ENCODE measurements around the gene FMN1.

The FMN1 gene

DNA sequence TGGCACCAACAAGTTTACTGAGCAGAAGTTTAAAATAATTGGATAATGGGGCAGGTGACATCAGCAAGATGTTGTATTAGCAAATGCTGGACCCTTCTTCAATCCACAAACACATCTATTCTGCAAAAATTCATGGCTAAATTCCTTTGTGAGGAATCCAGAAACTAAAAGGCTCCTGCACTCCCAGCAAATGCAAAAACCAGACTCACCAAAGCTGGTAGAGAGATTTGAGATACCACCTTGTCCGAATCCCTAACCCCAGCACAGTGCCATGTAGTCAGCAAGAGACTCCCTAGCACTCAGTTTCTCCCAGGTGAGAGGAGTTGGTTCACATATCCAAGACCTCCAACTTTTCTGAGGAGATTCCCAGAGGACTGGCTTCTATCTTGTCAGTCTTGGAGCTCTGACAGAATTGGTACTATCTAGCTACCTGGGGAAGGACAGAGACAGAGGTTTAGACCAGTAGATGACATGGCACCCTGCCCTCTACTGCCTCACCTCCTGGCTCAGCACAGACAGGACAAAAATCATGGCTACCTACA, 454.9 kb downstream of the FMN1 start:
- H3K27ac ChIP-seq: no peak overlapping the region
- TF ChIP-seq, protein P1, sequence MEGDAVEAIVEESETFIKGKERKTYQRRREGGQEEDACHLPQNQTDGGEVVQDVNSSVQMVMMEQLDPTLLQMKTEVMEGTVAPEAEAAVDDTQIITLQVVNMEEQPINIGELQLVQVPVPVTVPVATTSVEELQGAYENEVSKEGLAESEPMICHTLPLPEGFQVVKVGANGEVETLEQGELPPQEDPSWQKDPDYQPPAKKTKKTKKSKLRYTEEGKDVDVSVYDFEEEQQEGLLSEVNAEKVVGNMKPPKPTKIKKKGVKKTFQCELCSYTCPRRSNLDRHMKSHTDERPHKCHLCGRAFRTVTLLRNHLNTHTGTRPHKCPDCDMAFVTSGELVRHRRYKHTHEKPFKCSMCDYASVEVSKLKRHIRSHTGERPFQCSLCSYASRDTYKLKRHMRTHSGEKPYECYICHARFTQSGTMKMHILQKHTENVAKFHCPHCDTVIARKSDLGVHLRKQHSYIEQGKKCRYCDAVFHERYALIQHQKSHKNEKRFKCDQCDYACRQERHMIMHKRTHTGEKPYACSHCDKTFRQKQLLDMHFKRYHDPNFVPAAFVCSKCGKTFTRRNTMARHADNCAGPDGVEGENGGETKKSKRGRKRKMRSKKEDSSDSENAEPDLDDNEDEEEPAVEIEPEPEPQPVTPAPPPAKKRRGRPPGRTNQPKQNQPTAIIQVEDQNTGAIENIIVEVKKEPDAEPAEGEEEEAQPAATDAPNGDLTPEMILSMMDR (conservative IDR thresholded peaks at IDR 0.05): no peak
- TF ChIP-seq ZFX (IDR thresholded peaks at IDR 0.05): no peak

DNA sequence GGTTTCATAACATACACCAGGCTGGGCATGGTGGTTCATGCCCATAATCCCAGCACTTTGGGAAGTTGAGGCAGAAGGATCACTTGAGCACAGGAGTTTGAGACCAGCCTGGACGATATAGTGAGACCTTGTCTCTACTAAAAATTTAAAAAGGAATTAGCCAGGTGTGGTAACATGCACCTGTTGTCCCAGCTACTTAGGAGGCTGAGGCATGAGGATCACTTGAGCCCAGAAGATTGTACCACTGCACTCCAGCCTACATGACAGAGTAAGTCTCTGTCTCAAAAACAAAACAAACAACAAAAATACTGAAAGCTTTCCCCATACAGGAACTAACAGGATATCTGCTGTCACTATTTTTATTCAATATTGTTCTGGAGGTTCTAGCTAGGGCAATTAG, 455.8 kb downstream of the FMN1 start:
- no peak overlapping the region for H3K27ac ChIP-seq
- TF ChIP-seq, protein P1 (conservative IDR thresholded peaks at IDR 0.05): no peak
- TF ChIP-seq ZFX (IDR thresholded peaks at IDR 0.05): no peak

DNA sequence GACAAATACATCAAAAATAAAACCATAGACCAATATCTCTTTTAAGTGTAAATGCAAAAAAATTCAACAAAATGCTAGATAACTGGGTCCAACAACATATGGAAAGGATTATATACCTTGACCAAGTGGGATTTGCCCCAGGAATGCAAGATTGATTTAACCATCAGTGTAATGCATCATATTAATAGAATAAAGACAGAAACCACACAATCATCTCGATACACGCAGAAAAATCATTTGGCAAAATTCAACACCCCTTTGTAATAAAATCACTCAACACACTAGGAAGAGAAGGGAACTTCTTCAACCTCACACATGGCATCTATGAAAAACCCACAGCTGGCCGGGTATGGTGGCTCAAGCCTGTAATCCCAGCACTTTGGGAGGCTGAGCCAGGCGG, 457.2 kb downstream of the FMN1 start:
- no peak overlapping the region for H3K27ac ChIP-seq
- TF ChIP-seq, protein P1 (conservative IDR thresholded peaks at IDR 0.05): no peak
- TF ChIP-seq ZFX (IDR thresholded peaks at IDR 0.05): no peak

DNA sequence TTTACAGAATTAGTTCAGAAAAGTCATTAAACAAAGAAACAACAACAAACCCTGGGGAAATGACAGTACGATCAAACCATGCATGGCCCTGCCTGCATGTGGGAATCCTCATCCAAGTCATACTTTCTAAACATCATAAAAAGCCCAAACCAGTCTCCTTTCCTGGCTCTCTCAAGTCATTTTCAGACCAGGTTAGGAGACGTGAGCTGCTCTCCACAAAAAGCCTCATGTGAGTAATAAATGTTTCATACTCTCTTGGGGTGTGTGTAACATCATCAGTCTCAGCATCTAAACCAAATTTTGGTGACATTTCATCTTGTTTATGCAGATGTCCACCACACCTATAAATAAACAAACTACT, 457.8 kb downstream of the FMN1 start:
- H3K27ac ChIP-seq: no peak overlapping the region
- no peak for TF ChIP-seq ZFX (IDR thresholded peaks at IDR 0.05)
- TF ChIP-seq, protein P1 (conservative IDR thresholded peaks at IDR 0.05): no peak

DNA sequence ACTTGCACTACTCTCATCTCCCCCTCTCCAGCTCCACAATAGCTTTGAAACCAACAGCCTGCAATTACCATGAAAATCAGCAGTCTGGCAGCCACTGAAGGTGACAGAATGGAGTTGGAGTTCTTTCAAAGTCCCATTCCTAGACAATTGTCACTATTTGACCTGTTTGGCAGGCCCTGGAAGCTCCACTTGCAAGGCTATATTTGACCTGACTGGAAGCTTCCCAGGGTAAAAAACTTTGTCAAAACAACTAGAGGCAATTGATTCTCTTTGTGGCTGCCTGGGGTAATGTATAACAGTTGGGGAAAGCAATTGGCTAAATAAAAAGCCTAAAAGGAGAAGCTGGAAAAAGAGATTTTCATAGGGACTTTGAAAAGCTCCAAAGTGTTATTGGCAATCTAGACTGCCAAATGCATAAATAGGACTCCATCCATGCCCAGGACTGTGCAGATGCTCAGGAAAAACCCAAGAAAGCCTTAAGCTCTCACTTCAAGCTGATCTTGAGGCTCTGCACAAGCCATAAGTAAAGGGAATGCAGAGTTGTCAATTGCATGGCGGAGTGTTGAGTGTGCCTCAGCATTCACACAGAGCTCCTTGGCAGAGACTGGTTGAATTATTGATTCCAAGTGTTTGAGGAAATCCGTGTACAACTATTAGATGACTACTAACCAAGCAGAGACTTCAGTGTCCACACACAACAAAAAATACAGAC, 458.4 kb downstream of the FMN1 start:
- TF ChIP-seq, protein P1 (conservative IDR thresholded peaks at IDR 0.05): no peak
- TF ChIP-seq ZFX (IDR thresholded peaks at IDR 0.05): no peak
- H3K27ac ChIP-seq: no peak overlapping the region

DNA sequence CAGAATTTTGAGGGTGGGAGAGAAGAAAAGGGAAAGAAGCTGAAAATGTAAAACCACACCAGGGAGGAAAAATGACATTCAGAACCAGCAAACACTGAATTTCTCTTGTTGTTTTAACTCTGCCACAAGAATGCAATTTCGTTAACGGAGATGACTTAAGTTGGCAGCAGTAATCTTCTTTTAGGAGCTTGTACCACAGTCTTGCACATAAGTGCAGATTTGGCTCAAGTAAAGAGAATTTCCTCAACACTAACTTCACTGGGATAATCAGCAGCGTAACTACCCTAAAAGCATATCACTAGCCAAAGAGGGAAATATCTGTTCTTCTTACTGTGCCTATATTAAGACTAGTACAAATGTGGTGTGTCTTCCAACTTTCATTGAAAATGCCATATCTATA, 461.2 kb downstream of the FMN1 start:
- H3K27ac ChIP-seq: no peak overlapping the region
- TF ChIP-seq ZFX (IDR thresholded peaks at IDR 0.05): no peak
- TF ChIP-seq, protein P1 (conservative IDR thresholded peaks at IDR 0.05): no peak

DNA sequence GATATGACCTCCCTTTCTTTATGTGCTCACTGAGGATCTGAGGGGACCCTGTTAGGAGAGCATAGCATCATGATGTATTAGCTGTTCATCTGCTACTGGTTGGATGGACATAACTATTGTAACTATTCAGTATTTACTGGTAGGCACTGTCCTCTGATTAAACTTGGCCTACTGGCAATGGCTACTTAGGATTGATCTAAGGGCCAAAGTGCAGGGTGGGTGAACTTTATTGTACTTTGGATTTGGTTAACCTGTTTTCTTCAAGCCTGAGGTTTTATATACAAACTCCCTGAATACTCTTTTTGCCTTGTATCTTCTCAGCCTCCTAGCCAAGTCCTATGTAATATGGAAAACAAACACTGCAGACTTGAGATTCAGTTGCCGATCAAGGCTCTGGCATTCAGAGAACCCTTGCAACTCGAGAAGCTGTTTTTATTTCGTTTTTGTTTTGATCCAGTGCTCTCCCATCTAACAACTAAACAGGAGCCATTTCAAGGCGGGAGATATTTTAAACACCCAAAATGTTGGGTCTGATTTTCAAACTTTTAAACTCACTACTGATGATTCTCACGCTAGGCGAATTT, 461.8 kb downstream of the FMN1 start:
- H3K27ac ChIP-seq: no peak overlapping the region
- TF ChIP-seq ZFX (IDR thresholded peaks at IDR 0.05): no peak
- TF ChIP-seq, protein P1 (conservative IDR thresholded peaks at IDR 0.05): no peak

Data from C4-2B (cell line).